COLO668 (cell line): ENCODE measurements around the gene SMPD3.

Experiments used
- DNase-seq: peaks from one replicate; lab custom pipeline; 2025; ENCODE audit not compliant: unreplicated experiment; lab: John Stamatoyannopoulos, UW

The SMPD3 gene

GRCh38 chr16:68436581-68436980, 11.7 kb downstream of the SMPD3 start:
- DNase-seq, result peak; percentile 9

DNA sequence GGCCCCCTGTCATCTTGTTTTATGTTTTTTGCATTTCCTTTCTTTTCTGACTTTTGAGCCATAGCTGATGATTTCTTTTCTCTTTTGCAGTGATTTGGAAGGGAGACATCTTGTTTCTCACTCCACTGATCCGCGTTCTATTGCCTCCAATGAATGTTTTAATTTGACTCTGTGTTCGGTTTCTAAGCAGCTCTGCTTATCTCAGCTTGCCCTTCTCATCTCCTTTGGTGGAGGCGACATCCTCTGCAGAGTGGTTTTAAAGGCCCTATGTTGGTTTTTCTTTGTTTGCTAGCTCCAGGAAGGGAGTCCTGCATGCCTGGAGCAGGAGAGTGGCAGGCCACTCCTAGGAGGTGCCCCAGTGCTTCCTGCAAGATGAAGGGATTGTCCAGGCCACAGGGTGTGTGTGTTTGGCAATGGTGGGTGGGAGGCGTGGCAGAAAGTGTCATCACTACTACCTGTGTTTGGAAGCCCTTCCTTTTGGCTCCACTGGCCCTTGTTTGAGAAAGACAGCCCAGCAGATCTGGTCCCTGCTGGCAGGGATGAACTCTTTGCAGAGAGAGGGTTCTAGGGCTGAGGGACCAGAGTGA, 13.6 kb downstream of the SMPD3 start:
- DNase-seq, result peak; percentile 16

GRCh38 chr16:68433316-68433715, 15.0 kb downstream of the SMPD3 start:
- no peak for DNase-seq

DNA sequence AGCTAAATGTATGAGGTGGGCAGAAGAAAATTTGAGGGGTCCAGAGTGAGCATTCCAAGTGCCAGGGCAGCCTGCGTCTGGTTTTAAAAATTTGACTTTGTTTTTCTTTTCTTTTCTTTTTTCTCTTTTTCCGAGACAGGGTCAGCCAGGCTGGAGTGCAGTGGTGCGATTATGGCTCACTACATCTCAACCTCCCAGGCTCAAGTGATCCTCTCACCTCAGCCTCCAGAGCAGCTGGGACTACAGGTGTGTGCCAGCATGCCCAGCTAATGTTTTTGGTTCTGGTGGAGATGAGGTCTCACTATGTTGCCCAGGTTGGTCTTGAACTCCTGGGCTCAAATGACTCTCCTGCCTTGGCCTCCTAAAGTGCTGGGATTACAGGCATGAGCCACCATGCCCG, 15.6 kb downstream of the SMPD3 start:
- no peak for DNase-seq

DNA sequence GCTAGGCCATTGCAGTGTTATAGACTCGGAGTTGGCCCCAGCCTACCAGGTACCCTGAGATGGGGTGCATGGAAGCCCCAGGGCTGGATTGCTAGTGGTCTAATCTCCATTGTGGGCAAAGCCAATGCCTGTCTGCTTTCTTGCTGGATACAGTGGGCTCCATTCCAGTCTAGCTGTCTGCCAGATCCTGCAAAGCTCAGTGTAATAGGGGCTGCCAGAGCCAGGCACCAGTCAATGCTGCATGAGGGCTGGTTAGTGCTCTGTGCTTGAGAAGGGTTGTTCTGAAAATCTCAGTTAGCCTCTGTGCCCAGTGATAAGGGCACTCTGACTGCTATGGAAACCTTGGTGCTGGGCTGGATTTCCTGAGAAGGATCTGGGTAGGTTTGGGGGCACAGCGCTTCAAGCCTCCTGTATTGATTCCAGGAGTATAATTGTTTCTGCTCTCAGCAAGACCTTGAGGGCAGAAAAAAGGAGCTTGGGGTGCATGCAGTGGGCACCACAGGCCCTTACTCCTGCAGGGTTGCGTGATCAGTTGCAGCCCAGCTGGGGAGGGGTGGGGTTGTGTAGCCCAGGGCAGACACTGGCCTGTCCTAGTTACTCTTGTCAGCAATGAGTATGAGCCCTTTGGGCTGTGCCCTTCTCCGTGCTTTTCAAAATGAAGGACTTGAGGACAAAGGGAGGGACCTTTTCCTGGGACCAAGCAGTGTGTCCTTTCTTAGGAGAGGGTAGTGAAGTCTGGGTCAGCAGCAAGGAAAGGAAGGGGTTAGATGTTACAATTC, 19.0 kb downstream of the SMPD3 start:
- no peak for DNase-seq

GRCh38 chr16:68427649-68428303, 20.5 kb downstream of the SMPD3 start:
- DNase-seq, result no peak

DNA sequence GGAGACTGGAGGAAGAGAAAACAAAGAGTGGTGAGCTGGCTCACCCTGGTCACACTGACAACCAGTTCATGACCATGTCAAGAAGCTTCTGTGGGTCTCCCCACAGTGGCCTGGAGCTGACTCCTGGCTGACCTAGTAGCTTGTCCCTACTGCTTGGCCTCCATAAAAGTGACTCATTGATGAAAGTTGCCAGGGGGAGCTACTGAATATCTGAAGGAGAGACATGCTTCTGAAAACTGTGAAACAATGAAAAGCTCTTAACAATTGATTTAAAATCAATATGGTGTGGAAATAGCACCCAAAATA, 22.0 kb downstream of the SMPD3 start:
- peak; percentile 27 for DNase-seq

- no peak for DNase-seq
These were observed 22.6 kb downstream of the SMPD3 start for GRCh38 chr16:68425498-68426346.

GRCh38 chr16:68423771-68424170, 24.5 kb downstream of the SMPD3 start:
- DNase-seq, result no peak

GRCh38 chr16:68422396-68422960, 25.8 kb downstream of the SMPD3 start:
- no peak for DNase-seq

DNA sequence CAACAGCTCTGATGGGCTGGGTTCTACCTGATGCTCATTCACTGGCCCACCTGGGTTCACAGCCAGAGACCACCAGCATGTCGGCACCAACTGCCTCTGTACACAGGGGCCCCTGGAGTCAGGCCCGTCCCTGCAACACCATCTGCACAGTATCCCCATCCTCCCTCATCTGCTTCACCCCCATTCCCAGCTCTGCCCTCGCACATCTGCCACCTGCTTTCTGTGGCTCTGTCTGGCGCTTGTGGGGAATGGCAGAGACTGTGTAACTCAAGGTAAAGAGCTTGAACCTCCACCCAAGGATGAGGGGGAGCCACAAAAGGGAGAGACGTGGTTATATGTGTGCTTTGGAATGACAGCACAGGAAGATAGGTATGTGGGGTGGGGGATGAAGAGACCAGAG, 27.2 kb downstream of the SMPD3 start:
- DNase-seq, result peak; percentile 36

DNA sequence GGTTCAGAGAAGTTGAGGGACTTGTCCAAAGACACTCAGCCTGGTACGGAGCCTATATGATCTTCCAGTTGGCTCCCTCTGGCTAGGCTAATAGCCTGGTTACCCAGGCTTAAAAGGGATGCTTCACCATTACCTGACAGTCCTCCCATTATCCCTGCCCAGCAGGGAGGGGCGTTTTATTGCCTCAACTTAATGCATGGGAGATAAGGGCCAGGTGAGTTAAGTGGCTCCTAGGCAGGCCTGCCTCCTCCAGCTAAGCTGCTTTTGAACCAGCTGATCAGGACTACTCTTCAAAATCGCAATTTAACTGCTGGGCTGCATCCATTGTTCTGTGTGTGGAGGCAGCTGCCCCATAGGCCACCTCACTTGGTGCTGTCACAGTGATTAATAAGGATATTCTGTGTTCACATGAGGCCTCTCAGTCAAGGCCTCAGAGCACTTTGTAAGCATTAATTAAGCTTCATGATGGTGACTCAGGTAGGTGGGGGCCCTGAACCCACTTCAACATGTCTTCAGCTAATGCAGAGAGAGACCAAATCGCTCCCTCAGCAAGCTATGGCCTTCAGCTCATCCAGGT, 27.9 kb downstream of the SMPD3 start:
- DNase-seq, result peak; percentile 83

DNA sequence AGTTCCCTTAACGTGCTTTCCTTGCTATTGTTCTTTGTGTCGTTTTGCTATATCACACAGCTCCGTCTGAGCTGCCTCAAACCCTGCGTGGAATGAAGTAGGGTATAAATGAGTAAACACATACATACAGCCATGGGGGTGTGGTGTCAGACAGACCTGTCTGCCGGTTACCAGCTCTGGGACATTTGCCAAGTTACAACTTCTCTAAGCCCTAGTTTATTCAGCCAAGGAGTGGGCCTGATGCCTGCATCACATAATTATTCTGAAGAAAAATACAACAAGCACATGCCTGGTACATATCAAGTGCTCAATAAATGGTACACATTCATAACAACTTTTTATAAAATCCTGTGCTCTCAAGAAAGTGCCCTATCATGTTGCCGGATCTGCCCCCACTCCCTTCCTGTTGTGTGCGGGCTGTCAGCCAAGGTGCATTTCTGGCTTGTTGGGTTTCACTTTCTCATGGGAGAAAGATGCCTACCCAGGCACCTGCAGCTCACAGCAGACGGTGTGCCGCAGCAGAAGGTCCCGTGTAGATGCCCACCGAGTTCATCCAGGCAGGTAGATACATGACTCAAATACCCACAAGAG, 30.5 kb downstream of the SMPD3 start:
- peak; percentile 76 for DNase-seq

GRCh38 chr16:68416057-68417046, 32.0 kb downstream of the SMPD3 start:
- peak; percentile 79 for DNase-seq

GRCh38 chr16:68414581-68414980, 33.7 kb downstream of the SMPD3 start:
- no peak for DNase-seq

DNA sequence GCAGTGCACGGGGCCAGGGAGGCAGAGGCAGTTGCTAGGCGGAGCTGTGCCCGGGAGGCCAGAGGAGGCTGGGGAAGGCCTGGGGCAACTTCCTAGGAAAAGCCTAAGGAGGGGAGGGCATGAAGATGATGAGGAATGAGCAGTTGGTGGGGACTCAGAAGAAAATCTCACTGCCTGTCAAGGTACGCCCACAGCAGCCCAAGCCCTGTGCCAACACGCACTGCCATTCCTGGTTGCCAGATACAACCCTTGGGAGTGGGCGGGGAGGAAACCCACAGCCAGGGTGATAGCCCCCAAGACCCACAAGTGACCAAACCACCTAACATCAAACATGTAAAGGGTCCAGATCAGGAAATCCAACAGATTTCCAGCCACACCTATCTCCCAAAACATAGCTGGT, 36.2 kb downstream of the SMPD3 start:
- no peak for DNase-seq

DNA sequence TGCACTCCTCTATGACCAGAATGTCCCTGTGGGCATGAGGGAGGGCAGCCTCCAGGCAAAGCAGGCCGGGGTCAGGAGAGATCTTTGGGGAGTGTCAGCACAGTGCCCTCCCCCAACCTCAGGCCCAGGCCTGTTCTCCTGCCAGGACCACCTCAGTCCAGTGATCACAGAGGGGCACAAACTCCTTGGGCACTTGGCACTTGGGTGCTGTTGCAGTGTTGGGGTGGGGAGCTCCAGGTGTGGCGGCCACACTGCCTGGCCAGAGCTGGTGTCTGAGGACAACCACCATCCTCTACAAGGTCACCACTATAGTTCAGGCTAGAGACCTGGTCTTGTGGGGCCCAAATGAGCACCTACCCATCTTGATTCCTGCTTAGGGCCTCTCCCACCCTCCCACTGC, 37.2 kb downstream of the SMPD3 start:
- no peak for DNase-seq

GRCh38 chr16:68408967-68409366, 39.3 kb downstream of the SMPD3 start:
- no peak for DNase-seq

DNA sequence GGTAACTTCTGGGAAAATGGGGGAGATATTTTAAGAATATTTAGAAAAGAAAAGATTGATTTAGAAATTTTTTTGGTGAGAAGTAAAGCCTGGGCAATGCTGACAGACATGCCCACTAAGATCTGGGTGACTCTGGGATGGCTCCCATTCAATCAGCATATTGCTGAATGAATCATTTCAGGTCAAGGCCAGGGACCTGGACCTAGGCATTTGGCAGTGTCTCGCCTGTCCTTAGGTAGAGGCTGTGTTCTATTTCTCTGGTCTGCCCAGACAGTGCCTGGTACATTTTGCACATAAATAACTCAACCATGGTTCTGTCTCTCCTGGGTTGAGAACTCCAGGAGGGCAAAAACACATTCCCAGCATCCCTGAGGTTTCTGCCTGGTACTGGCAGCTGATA, 39.9 kb downstream of the SMPD3 start:
- DNase-seq, result no peak
